OCI-M2 (cell line): Measurements from ENCODE around the gene PPFIA4.

ENCODE experiments used
- DNase-seq: peaks from one replicate; lab custom pipeline; 2025; ENCODE audit not compliant: unreplicated experiment; lab: John Stamatoyannopoulos, UW

Gene PPFIA4

DNA sequence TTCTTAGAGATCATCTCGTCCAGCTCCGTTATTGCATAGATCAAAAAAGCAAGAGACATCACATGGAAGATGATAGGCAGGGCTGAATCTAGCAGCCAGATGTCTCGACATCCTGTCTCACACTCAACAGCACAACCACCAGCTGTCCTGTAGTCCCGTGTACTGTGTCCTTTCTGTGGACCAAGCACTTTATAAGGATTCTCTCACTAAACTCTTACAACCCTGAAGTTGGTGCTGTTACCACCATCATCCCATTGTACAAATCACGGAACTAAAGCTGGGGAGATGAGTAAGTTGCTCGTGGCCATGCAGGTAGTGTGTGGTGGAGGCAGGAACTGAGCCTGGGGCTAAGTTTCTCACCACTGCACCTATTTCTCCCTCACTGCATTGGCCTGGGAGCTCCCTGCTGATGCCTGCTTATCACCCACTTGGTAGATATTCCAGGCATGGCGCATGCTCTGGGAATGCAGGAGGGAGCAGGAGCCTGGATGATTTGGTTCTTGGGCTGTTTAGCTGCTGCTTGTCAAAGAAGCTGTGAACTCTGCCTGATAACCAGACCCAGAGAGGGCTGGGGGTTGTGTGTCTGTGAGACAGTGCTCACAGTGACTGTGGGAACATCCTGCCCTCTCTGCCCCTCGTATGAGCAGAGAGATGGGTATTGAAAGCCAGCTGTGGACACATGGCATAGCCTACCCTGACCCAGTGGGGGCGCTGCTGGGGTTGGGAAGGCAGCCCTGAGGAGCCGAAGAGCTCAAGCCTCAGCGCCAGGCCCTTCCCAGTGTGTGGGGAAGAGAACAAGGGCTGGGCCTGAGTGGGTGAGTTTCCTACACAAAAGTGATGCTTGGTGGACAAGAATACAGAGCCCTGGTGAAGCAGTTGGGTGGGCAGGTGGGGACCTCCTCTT is 13.6 kb downstream of the PPFIA4 start:
- no peak for DNase-seq

DNA sequence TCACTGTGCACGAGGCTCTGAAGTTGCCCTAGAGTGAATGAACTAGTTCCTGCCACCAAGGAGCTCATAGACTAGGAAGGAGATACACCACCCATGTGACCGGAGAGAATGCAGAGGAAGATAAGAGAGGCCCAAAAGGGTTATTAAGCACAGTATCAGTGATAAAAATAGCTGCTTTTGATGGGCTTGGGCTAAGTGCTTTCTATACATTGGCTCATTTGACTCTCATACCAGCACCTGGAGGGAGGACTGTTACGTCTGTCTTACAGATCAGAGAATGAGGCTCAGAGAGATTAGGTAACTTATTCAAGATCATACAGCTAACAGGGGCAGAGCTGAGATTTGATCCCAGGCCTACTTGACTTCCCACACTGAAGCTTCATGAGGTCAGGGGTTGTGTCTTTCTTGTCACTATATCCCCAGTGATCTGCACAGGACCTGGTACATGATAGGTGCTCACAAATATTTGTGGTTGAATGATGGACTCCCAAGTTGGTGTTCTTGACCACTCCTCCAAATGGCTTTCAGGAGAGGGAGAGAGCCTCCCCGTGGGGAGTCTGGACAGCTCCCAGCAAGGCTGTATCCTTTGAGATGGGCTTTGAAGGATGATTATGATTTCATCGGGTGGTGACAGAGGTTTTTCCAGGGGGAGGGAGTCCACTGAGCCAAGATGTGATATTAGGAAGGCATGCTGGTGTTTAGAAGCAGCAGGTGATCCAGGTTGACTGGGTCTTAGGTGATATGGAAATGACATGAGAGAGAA is 14.4 kb downstream of the PPFIA4 start:
- no peak for DNase-seq

DNA sequence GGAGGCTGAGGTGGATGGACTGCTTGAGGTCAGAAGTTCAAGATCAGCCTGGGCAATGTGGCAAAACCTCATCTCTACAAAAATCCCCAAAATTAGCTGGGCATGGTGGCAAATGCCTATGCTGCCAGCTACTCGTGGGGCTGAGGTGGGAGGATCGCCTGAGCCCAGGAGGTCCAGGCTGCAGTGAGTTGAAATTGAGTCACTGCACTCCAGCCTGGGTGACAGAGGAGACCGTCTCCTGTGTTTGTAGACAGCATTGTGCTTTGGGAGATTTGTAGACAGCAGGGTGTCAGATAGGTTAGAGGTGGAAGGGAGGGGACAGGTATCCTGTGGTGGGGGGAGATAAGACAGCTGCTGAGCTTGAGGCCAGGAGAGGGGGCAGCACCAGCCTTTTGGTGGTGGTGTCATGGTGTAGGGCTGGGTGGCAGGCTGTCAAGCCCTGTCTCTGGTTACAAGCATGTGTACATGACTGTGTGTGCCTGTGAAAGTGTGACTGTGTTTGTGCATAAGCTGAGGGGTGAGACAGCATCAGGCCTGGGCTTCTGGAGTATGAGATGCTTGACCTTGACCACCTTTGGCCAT is 15.2 kb downstream of the PPFIA4 start:
- no peak for DNase-seq

DNA sequence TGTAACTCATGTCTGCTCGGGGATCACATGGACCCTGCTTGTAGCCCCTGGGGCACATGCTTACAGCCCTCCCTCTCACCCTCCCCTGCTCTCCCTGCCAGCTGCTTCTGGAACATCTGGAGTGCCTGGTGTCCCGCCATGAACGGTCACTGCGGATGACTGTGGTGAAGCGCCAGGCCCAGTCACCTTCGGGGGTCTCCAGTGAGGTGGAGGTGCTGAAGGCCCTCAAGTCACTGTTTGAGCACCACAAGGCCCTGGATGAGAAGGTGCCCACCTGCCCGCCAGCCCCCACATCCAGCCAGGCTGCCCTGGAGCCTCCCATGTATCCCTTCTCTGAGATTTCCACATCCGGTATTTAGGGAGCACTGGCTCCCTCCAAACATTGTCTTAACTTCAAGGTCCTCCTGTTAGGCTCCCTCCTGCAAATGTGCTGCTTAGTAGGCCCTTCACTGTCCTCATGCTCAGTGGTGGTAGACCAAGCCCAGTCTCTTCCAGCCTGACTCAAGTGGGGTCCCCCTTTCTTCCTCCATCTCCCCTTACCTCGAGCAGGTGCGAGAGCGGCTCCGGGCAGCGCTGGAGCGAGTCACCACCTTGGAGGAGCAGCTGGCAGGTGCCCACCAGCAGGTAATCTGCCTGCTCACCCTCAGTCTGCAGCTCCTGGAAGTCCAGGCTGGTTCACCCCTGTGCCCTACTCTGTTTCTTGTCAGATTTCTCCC is 17.7 kb downstream of the PPFIA4 start:
- DNase-seq: no peak

DNA sequence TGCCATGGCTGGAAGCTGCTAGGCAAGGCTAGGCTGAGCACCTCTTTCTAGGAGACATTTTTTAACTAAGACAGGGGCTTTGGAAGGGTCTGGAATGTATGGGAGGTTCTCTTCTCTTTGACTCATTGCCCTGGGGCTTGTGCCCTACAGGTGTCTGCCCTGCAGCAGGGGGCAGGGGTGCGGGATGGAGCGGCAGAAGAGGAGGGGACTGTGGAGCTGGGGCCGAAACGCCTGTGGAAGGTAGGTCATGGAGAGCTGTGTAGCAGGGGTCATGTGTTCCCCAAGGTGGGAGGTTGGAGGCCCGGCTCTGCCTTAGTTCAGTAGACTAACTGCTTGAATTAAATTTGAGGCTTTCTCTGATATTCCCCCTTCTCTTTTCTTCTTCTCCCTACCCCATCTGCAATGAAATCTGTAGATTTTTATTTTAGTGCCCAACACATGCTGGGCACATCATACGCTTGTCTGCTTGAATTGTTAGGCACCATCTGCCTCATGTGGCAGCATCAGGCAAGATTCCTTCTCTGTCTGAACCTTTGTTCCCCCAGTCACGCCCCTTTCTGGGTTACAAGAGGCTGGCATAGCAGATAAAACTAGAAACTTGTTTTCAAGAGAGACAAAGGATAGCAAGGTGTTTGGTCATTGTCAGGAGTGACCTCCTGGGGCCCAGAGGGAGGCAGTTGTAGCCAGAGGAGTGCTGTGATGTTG is 18.4 kb downstream of the PPFIA4 start:
- DNase-seq: no peak

DNA sequence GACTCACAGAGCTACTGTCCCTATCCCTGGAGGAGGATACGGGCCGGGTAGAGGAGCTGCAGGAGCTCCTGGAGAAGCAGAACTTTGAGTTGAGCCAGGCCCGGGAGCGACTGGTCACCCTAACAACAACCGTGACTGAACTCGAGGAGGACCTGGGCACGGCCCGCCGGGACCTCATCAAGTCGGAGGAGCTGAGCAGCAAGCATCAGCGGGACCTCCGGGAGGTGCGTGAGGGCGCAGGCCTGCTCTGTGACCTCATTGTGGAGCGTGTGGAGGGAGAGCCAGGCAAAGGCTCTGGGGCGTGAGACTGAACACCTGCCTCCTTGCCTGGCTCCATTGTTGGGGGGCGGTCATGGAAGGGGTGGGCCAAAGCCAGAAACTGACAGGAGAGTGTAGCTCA is 19.0 kb downstream of the PPFIA4 start:
- DNase-seq: no peak

DNA sequence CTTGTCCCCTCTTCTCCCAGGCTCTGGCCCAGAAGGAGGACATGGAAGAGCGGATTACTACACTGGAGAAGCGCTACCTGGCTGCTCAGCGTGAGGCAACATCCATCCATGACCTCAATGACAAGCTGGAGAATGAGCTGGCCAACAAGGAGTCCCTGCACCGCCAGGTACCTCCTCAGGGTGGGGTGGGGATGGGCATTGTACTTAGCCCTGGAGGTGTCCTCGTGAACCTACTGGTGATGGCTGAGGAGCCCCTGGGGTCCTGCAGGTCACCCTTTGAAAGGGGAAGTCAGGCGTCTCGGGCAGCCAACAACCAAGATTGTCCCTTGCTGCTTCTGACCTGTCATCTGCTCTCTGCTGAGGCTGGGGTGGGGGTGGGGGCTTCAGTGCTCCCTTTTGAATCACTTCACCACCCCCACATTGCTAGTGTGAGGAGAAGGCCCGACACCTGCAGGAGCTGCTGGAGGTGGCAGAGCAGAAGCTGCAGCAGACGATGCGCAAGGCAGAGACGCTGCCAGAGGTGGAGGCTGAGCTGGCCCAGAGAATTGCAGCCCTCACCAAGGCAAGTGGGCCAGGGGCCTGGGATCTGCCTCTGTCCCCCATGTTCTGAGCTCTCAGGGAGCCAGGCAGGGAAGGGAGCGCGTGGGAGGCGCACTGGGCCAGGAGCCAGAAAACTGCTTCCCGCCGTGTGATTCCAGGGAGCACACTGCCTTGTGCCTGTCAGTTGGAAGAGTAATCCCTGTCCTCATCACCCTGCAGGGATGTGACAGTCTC is 19.7 kb downstream of the PPFIA4 start:
- DNase-seq: no peak

DNA sequence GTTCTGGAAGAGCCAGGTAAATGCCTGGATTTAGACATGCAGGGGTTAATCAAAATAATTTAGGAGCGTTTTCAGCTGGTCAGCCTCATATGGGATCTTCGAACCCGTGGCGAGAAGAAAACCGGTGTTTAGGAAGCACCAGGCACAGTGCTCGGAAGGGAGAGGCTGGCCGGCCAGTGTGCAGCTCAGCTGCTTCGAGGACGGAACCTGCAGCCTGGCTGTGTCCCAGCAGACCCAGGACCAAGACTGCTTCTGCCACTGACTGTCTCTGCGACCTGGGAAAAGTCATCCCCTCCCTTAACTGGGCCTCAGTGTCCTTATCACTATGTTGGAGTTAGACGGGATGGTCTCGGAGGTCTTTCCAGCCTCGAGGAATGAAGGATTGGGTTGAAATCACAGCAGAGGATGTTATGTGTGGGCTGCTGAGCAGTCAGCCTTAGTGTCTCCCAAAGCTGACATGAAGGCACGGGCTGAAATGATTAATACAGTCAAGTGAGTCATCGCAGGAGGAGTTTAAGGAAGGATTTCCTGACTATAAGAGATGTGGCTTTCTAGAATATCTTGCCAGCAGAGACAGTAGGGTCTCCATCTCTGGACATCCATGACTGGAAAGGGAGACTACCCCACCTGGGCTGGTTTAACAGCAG is 20.8 kb downstream of the PPFIA4 start:
- DNase-seq: no peak

DNA sequence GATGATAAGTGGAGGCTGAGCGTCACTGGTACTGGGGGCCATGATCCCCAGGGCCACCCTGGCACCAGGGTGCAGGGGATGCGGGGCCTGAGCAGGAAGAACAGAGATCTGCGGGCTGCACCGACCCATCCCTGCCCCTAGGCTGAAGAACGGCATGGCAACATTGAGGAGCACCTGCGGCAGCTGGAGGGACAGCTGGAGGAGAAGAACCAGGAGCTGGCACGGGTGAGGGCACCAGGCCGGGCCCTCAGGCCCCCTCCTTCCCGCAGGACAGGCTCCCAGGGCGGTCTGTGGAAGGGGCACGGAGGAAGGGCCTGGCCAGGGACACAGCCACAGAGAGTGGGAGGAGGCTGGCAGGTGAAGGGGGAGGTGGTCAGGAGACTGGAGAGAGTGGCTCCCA is 21.8 kb downstream of the PPFIA4 start:
- DNase-seq: no peak

DNA sequence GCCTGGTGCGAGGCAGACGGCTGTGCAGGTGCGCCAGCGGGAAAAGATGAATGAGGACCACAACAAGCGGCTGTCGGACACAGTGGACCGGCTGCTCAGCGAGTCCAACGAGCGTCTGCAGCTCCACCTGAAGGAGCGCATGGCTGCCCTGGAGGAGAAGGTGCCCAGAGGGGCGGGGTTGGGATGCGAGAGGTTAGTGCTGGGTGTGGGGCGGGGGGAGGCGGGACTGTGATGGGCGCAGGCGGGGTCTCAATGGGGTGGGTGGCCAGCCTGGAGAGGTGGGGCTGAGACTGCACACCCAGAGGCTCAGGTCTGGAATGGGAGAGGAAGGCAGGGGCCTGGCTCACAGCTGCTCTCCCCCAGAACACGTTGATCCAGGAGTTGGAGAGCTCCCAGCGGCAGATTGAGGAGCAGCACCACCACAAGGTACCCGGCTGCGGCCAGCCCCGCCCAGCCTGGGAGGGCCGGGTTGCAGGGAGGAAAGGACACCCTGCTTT is 22.3 kb downstream of the PPFIA4 start:
- no peak for DNase-seq

DNA sequence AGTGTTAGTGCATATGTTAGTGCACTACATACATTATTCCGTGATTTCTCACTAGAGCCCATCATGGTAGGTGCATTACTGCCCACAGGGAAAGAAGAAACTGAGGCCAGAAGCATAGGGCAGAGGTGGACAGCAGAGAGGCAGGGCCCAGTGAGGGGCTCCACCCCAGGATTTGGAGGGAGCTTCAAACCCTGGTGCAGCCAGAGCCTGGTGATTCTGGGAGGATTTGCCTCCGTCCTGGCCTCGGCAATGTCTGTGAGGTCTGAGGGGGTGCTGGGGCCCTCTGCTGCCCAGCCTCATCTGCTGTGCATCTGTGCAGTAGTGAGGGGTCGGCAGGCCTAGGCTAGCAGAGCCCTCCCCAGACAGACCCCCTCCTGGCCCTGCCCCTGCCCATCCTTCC is 22.8 kb downstream of the PPFIA4 start:
- DNase-seq: no peak

DNA sequence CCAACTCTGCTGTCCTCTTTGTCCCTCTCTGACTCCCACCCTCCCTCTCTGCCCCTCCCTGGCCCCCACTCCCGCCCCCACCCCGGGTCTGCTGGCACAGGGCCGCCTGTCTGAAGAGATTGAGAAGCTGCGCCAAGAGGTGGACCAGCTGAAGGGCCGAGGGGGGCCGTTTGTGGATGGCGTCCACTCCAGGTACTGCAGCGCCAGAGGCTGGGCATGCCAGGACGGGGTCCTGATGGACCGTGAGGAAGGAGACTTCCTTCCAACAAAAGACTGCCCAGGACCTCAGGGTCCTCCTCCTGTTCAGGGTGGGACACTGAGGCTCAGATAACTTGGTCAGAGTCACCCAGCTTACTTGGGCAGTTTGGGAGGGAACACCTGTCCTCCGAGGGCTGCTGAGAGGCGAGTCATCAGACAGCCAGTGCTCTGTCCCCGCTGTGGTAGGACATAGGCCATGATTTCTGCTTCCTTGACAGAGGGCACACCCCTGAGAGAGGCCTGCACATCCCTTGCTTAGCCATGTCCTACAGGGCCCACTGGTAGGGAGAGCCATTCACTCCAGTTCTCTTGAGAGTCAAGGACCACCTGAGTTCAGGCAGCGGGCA is 23.4 kb downstream of the PPFIA4 start:
- no peak for DNase-seq

DNA sequence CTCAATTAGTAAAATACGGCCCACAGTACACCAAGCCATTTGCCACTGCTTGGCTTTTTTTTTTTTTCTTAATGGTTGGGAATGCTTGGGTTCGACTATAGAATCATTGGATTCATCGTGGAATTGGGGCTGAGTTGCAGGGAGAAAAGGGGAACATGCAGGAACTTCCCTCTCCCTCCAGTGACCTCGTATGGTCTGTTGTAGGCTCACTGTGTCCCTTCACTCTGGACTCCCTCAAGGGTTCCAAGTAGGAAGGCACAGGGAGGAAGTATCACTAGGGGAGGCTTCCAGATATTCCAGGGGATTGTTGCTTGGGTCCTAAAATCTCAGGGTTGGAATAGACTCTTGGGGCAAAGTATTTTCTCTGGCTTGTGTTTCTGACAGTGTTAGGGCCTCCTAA is 24.5 kb downstream of the PPFIA4 start:
- DNase-seq: no peak

DNA sequence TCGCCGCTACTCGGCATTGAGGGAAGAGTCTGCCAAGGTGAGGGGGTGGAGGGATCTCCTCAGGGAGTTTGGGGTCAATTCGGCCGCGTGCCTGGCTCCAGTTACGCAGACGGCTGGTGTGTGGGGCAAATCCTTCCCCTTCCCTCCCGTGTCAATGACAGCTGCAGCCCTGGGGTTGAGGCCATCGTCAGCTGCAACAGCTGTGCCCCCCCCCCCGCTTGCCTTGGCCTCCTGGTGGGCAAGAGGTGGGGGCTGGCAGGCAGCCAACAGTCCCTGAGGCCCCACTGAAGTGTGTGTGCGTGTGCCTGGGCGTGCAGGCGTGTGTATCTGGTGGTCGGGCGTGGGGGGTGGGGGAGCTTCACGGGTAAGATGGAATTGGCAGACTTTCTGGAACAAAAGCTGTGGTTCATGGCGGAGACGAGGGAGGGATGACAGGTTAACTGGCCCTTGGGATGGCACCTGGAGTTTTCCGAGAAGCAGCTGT is 25.6 kb downstream of the PPFIA4 start:
- DNase-seq: no peak

DNA sequence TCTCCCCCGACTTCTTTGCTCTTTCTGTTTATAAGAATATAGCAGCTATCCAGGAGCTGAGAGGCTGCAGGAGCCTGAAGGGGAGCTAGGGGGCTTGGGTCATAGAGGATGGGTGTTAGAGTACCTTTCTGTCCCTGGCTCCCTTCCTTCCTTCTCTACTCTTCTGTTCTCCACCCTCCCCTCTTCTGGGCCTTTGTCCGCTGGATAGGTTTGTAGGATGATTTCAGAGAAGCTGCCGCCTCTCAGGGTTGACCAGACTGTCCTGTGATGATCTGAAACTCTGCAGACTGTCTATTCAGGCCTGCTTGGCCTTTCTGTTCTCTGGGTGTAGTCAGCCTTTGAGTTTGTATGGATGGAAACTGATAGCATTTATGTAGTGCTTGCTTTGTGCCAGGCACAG is 26.3 kb downstream of the PPFIA4 start:
- DNase-seq: no peak

DNA sequence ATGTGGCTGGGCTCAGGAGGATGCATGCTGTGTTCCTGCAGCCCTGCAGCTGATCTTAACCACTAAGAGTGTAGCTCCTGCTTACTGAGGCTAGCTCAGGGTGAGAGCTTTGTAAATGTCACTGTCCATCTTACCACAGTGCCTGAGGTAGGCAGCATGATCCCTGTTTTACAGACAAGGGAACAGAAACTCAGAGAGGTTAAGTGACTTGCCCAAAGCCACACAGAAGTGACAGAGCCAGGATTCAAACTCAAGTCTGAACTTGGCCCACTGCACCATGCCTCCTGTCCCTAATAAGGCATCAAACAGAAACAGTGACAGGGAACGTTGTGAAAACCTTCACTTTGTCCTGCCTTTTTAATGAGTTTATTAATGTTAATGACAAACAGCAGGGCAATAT is 27.9 kb downstream of the PPFIA4 start:
- no peak for DNase-seq

DNA sequence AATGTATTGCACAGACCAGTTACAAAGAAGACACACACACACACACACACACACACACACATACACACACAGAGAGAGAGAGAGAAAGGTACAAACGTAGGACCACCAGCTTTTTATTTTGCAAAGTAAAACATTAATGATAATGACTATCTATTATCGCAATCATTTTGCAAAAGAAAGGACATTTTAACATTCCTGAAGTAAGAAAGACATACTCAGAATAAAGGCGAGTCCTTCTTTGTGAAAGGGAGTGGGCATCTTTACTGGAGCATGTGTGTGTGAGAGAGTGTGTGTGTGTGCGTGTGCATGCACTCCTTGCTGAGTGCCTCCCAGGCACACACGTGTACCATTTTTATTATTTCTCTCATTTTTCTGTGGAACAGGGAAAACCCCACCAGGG is 28.4 kb downstream of the PPFIA4 start:
- no peak for DNase-seq

DNA sequence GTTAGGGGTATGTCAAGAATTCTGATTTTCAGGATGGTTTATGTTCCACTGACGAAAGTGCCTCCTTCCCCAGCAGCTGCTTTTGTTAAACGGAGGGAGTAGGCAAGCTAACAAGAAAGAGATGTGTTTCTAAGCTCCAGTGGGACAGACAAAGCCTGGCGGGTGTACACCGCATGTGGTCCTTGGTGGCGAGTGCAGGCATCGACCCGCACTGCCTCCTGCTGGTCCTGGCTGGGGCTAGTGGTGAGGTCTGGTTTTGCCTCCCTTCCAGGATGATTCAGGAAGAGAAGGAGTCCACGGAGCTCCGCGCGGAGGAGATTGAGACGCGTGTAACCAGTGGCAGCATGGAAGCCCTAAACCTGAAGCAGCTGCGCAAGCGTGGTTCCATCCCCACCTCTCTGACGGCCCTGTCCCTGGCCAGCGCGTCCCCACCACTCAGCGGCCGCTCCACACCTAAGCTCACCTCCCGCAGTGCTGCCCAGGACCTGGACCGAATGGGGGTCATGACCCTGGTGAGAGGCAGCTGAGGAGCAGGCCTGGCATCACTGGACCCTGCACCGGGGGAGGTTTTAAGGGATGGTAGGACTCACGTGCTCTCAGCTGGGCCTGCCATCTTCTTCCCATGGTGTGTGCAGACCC is 29.0 kb downstream of the PPFIA4 start:
- no peak for DNase-seq
